Lung (tissue), 12 donors: ENCODE measurements around the gene CUBN. TPM values are rescaled to one million over a fixed set of nuclear protein-coding genes. Genes with fewer than 3 reads are reported as not detected.

Experiments used
- ATAC-seq: fragments of 200-7000 bp; cut with Tn5 transposase; one replicate; pipeline ENCODE4 v1.9.1; 2020; ENCODE audit warnings: moderate number of reproducible peaks; ENCODE audit not compliant: insufficient read depth, low FRiP score
- DNase-seq, 3 donors: peaks; one replicate each; pipeline ENCODE4 v3.0.0-alpha.2; 2013 to 2017
- H3K27ac ChIP-seq, 2 donors: one replicate each; pipeline ENCODE4 v1.5.1; 2013; ENCODE audit warnings: mild to moderate bottlenecking in 2 of 2, moderate library complexity in 2 of 2, control low read depth in 1 of 2, inconsistent platforms in 1 of 2, low read depth in 1 of 2, low read length in 1 of 2
- H3K27me3 ChIP-seq, 3 donors: one replicate each; pipeline ENCODE4 v1.5.1; 2013; ENCODE audit warnings: low read length in 2 of 3; ENCODE audit not compliant: control insufficient read depth in 3 of 3, insufficient read depth in 3 of 3
- H3K36me3 ChIP-seq, 4 donors: one replicate each; pipeline ENCODE4 v1.5.1; 2013; ENCODE audit warnings: low read length in 4 of 4, mild to moderate bottlenecking in 1 of 4, moderate library complexity in 1 of 4; ENCODE audit not compliant: control insufficient read depth in 4 of 4, insufficient read depth in 4 of 4
- H3K4me1 ChIP-seq, 5 donors: one replicate each; pipeline ENCODE4 v1.5.1; 2013; ENCODE audit warnings: low read length in 5 of 5, mild to moderate bottlenecking in 2 of 5, moderate library complexity in 1 of 5; ENCODE audit not compliant: control insufficient read depth in 5 of 5, insufficient read depth in 5 of 5
- H3K4me3 ChIP-seq: one replicate; pipeline ENCODE4 v1.5.1; 2013; ENCODE audit warnings: mild to moderate bottlenecking, control low read depth, moderate library complexity
- H3K9ac ChIP-seq, 2 donors: one replicate each; pipeline ENCODE4 v1.5.1; 2013; ENCODE audit warnings: low read length in 2 of 2, control low read depth in 1 of 2; ENCODE audit not compliant: insufficient read depth in 1 of 2
- H3K9me3 ChIP-seq, 4 donors: one replicate each; pipeline ENCODE4 v1.5.1; 2013; ENCODE audit warnings: low read length in 3 of 4, mild to moderate bottlenecking in 1 of 4, moderate library complexity in 1 of 4; ENCODE audit not compliant: control insufficient read depth in 4 of 4, insufficient read depth in 3 of 4
- CTCF ChIP-seq: IDR thresholded peaks from 2 replicates; pipeline ENCODE4 v1.5.1; 2012; ENCODE audit warnings: mild to moderate bottlenecking; ENCODE audit errors: control extremely low read depth, extremely low read depth
- WGBS, 2 donors: extraction: QIAGEN DNeasy Blood & Tissue Kit; methylation state at CpG; one replicate each; pipeline ENCODE4 v1.1.7; 2013; 5-methylcytosine and 5-hydroxymethylcytosine counted together
- polyA plus RNA-seq, 2 donors: library from polyadenylated mRNA; stranded (reverse); fragments of 200-250 nt; gene quantifications; one replicate each; pipeline ENCODE4 v1.2.1, GENCODE V29; 2013
- total RNA-seq, 2 donors: library from RNA; depleted of rRNA in 1 of 2; stranded (reverse); fragments of >200 nt in 1 of 2; gene quantifications; one replicate each; pipeline ENCODE4 v1.2.1, GENCODE V29; 2014 to 2021
- donor health status: control.
- donor health status: control.
- donor health status: Bipolar disorder and iron deficiency.
- donor health status: healthy.
- donor health status: DM: yes; HTN: yes; CAD: no.

CUBN gene
- total and polyA plus RNA-seq, 4 donors: 0.33 to 5.1 (median 1.0) TPM

DNA sequence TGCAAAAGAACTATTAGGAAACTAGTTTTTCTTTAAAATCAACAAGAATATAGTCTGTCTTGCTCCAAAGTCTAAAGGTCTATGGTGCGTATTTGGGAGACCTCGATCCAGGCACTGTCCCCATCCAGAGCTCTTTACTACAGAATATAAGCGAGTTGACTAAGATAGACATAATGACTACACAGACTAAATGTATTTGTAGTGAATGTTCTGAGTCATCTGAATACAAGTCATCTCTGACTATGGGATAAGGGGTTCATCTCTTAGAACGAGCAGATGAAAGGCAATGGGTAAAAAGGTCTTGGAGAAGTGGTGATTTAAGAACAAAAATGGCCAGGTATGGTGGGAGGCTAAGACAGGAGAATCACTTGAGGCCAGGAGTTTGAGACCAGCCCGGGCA lies 176.3 kb downstream of the CUBN start:
- no peak for TF ChIP-seq CTCF
- Histone ChIP-seq H3K9me3 (no peaks in the 10 kb centered on the region), H3K36me3 (no peaks in the 10 kb centered on the region), H3K4me1 (peaks cover 0 to 39% (median 6%) of the 10 kb centered on the region in 5 donors), H3K27ac (no peak overlapping the region), H3K27me3 (no peaks in the 10 kb centered on the region), H3K4me3 (no peak overlapping the region), H3K9ac (no peak overlapping the region)
- WGBS, 2 donors: 96% methylated on average over 5 of the region's 5 CpGs
- ATAC-seq (no peak), DNase-seq (no peak)

DNA sequence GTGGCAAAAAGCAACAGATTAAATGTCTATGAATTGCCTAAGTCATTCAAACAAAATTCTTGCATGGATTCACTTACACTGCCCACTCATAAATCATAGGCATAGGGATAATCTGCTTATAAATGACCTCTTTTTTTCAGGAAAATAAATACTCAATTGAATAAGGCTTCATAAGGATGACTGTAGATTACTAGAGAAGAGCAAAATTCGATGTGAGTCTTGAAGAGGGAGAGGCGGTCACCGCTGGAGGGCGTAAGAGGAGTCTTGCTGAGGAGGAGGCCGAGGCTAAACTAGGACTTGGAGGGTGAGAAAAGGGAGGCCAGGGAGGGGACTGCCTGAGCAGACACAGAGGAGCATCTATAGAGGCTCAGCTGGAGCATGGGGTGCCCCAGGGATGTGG lies 177.0 kb downstream of the CUBN start:
- H3K9me3 ChIP-seq: no peaks in the 10 kb centered on the region
- H3K9ac ChIP-seq: peak overlapping the region in 1 of 2 donors; percentile 48
- H3K4me3 ChIP-seq: no peak overlapping the region
- ATAC-seq: no peak
- peak overlapping the region in 1 of 2 donors; percentile 45 for H3K27ac ChIP-seq
- H3K36me3 ChIP-seq: no peaks in the 10 kb centered on the region
- H3K27me3 ChIP-seq: no peaks in the 10 kb centered on the region
- TF ChIP-seq CTCF: no peak
- no peak for DNase-seq
- 83 to 87% methylated on average over 5 of the region's 5 CpGs for WGBS, 2 donors
- H3K4me1 ChIP-seq: peaks cover 0 to 39% (median 6%) of the 10 kb centered on the region in 5 donors

DNA sequence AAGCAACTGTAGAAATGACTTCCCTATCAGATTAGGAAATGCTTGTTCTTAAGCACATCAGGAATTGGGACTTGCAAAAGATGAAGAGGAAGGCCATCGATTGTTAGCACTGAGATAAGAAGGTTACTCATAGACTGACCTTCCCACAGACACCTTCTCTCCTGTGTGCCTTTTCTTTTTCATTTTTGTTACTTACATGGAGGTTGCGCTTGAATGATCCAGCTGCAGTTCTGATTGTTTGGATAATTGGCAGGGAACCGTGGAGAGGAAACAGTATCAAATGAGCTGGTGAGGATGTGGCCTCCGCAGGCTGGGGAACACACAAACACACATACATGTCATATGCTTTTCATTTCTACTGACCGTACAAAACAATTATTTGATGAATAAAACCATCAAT lies 177.5 kb downstream of the CUBN start:
- Histone ChIP-seq H3K4me1 (peaks cover 0 to 39% (median 6%) of the 10 kb centered on the region in 5 donors), H3K36me3 (no peaks in the 10 kb centered on the region), H3K27ac (no peak overlapping the region), H3K27me3 (no peaks in the 10 kb centered on the region), H3K9me3 (no peaks in the 10 kb centered on the region), H3K4me3 (no peak overlapping the region), H3K9ac (peak overlapping the region in 1 of 2 donors; percentile 48)
- TF ChIP-seq CTCF: no peak
- DNase-seq: peak; percentile 27 to 75 (median 74)
- ATAC-seq: no peak
- WGBS, 2 donors: 34 to 46% methylated on average over 5 of the region's 5 CpGs
